ENCODE data around the gene SLC6A9.
A peak's percentile ranks its signal among the peaks of the same experiment; 100 is the strongest.

- TF ChIP-seq CTCF (IDR thresholded peaks at IDR 0.05) (no peak), POLR2AphosphoS5 (IDR thresholded peaks at IDR 0.05; ENCODE audit: low read depth, low read length) (peak; percentile 67), TCF7L2 (IDR thresholded peaks at IDR 0.05; ENCODE audit: low read depth, low read length) (no peak)
- TF ChIP-seq, protein P1, sequence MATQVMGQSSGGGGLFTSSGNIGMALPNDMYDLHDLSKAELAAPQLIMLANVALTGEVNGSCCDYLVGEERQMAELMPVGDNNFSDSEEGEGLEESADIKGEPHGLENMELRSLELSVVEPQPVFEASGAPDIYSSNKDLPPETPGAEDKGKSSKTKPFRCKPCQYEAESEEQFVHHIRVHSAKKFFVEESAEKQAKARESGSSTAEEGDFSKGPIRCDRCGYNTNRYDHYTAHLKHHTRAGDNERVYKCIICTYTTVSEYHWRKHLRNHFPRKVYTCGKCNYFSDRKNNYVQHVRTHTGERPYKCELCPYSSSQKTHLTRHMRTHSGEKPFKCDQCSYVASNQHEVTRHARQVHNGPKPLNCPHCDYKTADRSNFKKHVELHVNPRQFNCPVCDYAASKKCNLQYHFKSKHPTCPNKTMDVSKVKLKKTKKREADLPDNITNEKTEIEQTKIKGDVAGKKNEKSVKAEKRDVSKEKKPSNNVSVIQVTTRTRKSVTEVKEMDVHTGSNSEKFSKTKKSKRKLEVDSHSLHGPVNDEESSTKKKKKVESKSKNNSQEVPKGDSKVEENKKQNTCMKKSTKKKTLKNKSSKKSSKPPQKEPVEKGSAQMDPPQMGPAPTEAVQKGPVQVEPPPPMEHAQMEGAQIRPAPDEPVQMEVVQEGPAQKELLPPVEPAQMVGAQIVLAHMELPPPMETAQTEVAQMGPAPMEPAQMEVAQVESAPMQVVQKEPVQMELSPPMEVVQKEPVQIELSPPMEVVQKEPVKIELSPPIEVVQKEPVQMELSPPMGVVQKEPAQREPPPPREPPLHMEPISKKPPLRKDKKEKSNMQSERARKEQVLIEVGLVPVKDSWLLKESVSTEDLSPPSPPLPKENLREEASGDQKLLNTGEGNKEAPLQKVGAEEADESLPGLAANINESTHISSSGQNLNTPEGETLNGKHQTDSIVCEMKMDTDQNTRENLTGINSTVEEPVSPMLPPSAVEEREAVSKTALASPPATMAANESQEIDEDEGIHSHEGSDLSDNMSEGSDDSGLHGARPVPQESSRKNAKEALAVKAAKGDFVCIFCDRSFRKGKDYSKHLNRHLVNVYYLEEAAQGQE (IDR thresholded peaks at IDR 0.05; ENCODE audit: insufficient read depth in 1 of 2, low read depth in 2 of 2, low read length in 1 of 2), result no peak; a peak in 1 of 4 replicates
These were observed 61.4 kb downstream of the SLC6A9 start, which contains the start of gene DPH2 for GRCh38 chr1:43969746-43970466.

All from Panc1 (cell line).